HL-60 (cell line): ENCODE data around the gene ITGA5.
A peak's percentile ranks its signal among the peaks of the same experiment; 100 is the strongest.

ENCODE experiments used
- DNase-seq, 2 experiments: peaks; one replicate each; pipeline ENCODE4 v3.0.0-alpha.2; 2010 to 2020; ENCODE audit warnings: low read depth in 1 of 2, low spot score in 1 of 2
- H3K27ac ChIP-seq: fragments of 250-450 bp; sonication (Bioruptor Pico); replicated peaks from 2 replicates; pipeline ENCODE4 v1.5.1; 2020; ENCODE audit warnings: mild to moderate bottlenecking, moderate library complexity
- H3K27me3 ChIP-seq: fragments of 250-450 bp; sonication (Bioruptor Pico); 2 replicates; pipeline ENCODE4 v1.5.1; 2021; ENCODE audit warnings: mild to moderate bottlenecking, moderate library complexity; ENCODE audit not compliant: insufficient read depth, poor library complexity, severe bottlenecking
- H3K4me3 ChIP-seq: replicated peaks from 2 replicates; pipeline ENCODE4 v1.5.1; 2011; ENCODE audit warnings: mild to moderate bottlenecking, control low read depth, low read length; ENCODE audit not compliant: insufficient read depth
- GABPA ChIP-seq: IDR thresholded peaks from 2 replicates; pipeline ENCODE4 v1.6.1; 2012; ENCODE audit warnings: low read depth
- POLR2AphosphoS5 ChIP-seq: IDR thresholded peaks from 2 replicates; pipeline ENCODE4 v1.6.1; 2012; ENCODE audit warnings: low read depth
- SPI1 ChIP-seq: IDR thresholded peaks from 2 replicates; pipeline ENCODE4 v1.6.1; 2012; ENCODE audit warnings: low read depth, mild to moderate bottlenecking, borderline replicate concordance
- TF ChIP-seq, protein P1 (sequence below): IDR thresholded peaks from one replicate; pipeline ENCODE4 v1.5.1; 2011; ENCODE audit warnings: low read length, control low read depth, inconsistent platforms; ENCODE audit not compliant: insufficient read depth
- TF ChIP-seq, protein P2 (sequence below): IDR thresholded peaks from 2 replicates; pipeline ENCODE4 v1.6.1; 2012; ENCODE audit warnings: low read depth; ENCODE audit not compliant: insufficient replicate concordance

Gene ITGA5

DNA sequence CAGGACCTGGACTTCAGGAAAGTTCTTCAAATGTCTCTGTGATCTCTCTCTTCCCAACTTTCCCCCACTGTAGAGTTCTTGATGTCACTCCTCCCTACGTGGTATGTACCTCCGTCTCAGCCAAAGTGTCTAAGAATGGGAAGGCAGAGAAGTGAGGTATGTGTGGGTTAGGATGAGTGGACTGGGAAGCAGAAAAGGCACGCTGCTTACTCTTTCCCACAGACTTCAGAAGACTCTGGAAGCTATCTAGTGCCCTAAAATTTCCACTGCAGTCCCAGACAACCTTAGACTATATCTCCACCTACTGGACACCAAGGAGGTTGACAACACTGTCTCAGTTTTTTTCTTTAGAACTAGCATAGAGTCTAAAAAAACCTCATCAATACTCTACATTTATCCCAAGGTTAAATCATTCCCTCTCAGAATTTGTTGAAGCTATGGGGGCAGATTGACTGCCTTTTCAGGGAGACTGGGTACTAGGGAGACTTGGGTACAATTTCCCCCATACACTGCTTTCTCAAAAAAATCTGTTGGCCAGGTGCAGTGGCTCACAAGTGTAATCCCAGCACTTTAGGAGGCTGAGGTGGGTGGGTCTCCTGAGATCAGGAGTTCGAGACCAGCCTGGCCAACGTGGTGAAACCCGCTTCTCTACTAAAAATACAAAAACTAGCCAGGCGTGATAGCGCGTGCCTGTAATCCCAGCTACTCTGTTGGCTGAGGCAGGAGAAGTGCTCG, 20.6 kb upstream of the ITGA5 start:
- DNase-seq, result peak in 1 of 2 experiments; percentile 66
- H3K27me3 ChIP-seq, result no peaks in the 10 kb centered on the region
- no peak overlapping the region for H3K4me3 ChIP-seq
- no peak for TF ChIP-seq POLR2AphosphoS5
- TF ChIP-seq, protein P1, sequence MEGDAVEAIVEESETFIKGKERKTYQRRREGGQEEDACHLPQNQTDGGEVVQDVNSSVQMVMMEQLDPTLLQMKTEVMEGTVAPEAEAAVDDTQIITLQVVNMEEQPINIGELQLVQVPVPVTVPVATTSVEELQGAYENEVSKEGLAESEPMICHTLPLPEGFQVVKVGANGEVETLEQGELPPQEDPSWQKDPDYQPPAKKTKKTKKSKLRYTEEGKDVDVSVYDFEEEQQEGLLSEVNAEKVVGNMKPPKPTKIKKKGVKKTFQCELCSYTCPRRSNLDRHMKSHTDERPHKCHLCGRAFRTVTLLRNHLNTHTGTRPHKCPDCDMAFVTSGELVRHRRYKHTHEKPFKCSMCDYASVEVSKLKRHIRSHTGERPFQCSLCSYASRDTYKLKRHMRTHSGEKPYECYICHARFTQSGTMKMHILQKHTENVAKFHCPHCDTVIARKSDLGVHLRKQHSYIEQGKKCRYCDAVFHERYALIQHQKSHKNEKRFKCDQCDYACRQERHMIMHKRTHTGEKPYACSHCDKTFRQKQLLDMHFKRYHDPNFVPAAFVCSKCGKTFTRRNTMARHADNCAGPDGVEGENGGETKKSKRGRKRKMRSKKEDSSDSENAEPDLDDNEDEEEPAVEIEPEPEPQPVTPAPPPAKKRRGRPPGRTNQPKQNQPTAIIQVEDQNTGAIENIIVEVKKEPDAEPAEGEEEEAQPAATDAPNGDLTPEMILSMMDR, result peak; percentile 67
- no peak overlapping the region for H3K27ac ChIP-seq

DNA sequence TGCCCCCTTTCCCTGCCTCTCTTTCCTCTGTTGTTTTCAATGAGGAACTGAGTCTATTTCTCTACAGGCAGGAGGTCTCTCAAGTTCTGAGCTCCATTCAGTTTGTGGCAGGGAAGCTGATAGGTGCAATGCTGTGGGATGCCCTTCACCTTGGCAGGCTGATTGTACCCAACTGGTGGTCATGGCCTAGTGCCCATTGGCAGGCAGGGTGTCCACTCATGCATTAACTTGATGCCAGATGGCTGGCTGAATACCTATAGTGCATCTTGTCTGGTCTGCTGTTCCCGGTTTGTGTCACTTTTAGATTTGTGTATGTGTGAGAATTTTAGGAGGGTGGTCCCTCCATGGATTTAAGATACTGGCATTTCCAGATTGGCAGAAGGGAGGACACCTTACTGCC, 20.0 kb upstream of the ITGA5 start:
- H3K4me3 ChIP-seq, result no peak overlapping the region
- no peak for TF ChIP-seq GABPA
- TF ChIP-seq SPI1, result no peak
- TF ChIP-seq, protein P2, sequence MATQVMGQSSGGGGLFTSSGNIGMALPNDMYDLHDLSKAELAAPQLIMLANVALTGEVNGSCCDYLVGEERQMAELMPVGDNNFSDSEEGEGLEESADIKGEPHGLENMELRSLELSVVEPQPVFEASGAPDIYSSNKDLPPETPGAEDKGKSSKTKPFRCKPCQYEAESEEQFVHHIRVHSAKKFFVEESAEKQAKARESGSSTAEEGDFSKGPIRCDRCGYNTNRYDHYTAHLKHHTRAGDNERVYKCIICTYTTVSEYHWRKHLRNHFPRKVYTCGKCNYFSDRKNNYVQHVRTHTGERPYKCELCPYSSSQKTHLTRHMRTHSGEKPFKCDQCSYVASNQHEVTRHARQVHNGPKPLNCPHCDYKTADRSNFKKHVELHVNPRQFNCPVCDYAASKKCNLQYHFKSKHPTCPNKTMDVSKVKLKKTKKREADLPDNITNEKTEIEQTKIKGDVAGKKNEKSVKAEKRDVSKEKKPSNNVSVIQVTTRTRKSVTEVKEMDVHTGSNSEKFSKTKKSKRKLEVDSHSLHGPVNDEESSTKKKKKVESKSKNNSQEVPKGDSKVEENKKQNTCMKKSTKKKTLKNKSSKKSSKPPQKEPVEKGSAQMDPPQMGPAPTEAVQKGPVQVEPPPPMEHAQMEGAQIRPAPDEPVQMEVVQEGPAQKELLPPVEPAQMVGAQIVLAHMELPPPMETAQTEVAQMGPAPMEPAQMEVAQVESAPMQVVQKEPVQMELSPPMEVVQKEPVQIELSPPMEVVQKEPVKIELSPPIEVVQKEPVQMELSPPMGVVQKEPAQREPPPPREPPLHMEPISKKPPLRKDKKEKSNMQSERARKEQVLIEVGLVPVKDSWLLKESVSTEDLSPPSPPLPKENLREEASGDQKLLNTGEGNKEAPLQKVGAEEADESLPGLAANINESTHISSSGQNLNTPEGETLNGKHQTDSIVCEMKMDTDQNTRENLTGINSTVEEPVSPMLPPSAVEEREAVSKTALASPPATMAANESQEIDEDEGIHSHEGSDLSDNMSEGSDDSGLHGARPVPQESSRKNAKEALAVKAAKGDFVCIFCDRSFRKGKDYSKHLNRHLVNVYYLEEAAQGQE, result no peak
- TF ChIP-seq, protein P1, result no peak
- no peak for TF ChIP-seq POLR2AphosphoS5
- H3K27me3 ChIP-seq, result no peaks in the 10 kb centered on the region
- no peak overlapping the region for H3K27ac ChIP-seq
- no peak for DNase-seq

DNA sequence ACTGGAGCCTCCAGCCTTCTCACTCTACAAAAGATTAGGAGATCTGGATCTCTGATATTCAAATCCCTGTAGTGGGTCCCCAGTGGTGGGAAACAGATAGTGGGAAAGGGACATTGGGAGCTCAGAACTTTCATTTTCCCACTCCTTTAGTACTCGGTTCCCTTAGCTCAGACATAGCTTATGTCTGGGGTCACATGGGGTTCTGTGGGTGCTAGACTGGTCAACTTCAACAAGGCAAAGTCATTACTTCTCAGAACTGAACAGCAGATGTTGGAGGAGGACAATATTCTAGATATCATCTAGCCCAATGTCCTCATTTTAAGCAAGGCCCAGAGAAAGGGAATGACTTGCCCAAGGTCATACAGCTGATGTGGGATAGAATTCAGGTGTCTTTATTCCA, 19.5 kb upstream of the ITGA5 start:
- H3K27me3 ChIP-seq, result no peaks in the 10 kb centered on the region
- no peak for DNase-seq
- no peak overlapping the region for H3K4me3 ChIP-seq
- TF ChIP-seq, protein P2, result no peak
- TF ChIP-seq POLR2AphosphoS5 (no peak), GABPA (no peak), SPI1 (no peak)
- TF ChIP-seq, protein P1, result no peak
- no peak overlapping the region for H3K27ac ChIP-seq

DNA sequence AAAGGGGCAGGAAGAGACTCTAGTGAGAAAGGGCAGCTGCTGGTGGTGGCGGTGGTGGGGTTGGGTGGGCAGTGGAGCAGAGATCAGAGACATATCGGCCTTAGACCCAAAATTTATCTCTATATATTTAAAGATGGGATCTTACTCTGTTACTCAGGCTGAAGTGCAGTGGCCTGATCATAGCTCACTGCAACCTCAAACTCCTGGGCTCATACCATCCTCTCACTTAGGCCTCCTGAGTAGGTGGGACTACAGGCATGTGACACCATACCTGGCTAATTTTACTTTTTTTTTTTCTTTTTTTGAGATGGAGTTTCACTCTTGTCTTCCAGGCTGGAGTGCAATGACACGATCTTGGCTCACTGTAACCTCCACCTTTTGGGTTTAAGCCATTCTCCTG, 18.6 kb upstream of the ITGA5 start:
- Histone ChIP-seq H3K27ac (no peak overlapping the region), H3K4me3 (no peak overlapping the region), H3K27me3 (no peaks in the 10 kb centered on the region)
- no peak for DNase-seq
- no peak for TF ChIP-seq SPI1
- TF ChIP-seq, protein P2, result no peak
- TF ChIP-seq POLR2AphosphoS5, result no peak
